ENCODE results near the gene MCM5. TPM values are rescaled to one million over a fixed set of nuclear protein-coding genes. Genes with fewer than 3 reads are reported as not detected.
"Not testable (repeated sequence)": the region's sequence is repeated elsewhere in the genome, so short reads cannot be mapped to it uniquely, and the experiment has no call there.

The MCM5 gene
- total RNA-seq, 1 donor from 2014 or later, result 25.7 TPM

- no peaks in the 10 kb centered on the region for H3K27me3 ChIP-seq (ENCODE audit: low read depth)
Observed at GRCh38 chr22:35457729-35458546, 58.0 kb downstream of the MCM5 start.

GRCh38 chr22:35458547-35459422 lies 58.8 kb downstream of the MCM5 start:
- Histone ChIP-seq H3K9me3 (no peaks in the 10 kb centered on the region), H3K4me3 (no peak overlapping the region), H3K27me3 (ENCODE audit: low read depth) (no peaks in the 10 kb centered on the region), H3K36me3 (no peaks in the 10 kb centered on the region), H3K27ac (no peak overlapping the region), H3K4me1 (no peaks in the 10 kb centered on the region)
- no peak for TF ChIP-seq CTCF (IDR thresholded peaks at IDR 0.05)
- ATAC-seq (peak in 1 of 2 donors; percentile 7), DNase-seq (no peak)
- intact Hi-C loops (cut with DNase I), result no loop called here

More at GRCh38 chr22:35457729-35458546, 58.0 kb downstream of the MCM5 start:
- H3K36me3 ChIP-seq, result no peaks in the 10 kb centered on the region
- no peak overlapping the region for H3K4me3 ChIP-seq
- intact Hi-C loops (cut with DNase I), result no loop called here
- peaks cover under 1% of the 10 kb centered on the region for H3K4me1 ChIP-seq
- TF ChIP-seq CTCF (IDR thresholded peaks at IDR 0.05), result no peak
- DNase-seq (no peak), ATAC-seq (no peak)
- H3K9me3 ChIP-seq, result no peaks in the 10 kb centered on the region
- H3K27ac ChIP-seq, result no peak overlapping the region

GRCh38 chr22:35459423-35459894 lies 59.5 kb downstream of the MCM5 start:
- Histone ChIP-seq H3K36me3 (no peaks in the 10 kb centered on the region), H3K9me3 (no peaks in the 10 kb centered on the region), H3K4me1 (no peaks in the 10 kb centered on the region), H3K4me3 (no peak overlapping the region), H3K27ac (no peak overlapping the region), H3K27me3 (ENCODE audit: low read depth) (no peaks in the 10 kb centered on the region)
- TF ChIP-seq CTCF (IDR thresholded peaks at IDR 0.05), result no peak
- intact Hi-C loops (cut with DNase I), result no loop called here
- ATAC-seq (no peak), DNase-seq (no peak)

- H3K9me3 ChIP-seq; DNase-seq; H3K27ac ChIP-seq; H3K4me3 ChIP-seq; H3K27me3 ChIP-seq (ENCODE audit: low read depth); intact Hi-C loops (cut with DNase I); H3K36me3 ChIP-seq; H3K4me1 ChIP-seq; ATAC-seq: not testable (repeated sequence)
Observed at GRCh38 chr22:35459976-35460375, 60.0 kb downstream of the MCM5 start.

GRCh38 chr22:35460688-35461087 lies 60.7 kb downstream of the MCM5 start:
- Histone ChIP-seq H3K27me3 (ENCODE audit: low read depth) (no peaks in the 10 kb centered on the region), H3K4me3 (no peak overlapping the region), H3K9me3 (no peaks in the 10 kb centered on the region), H3K4me1 (no peaks in the 10 kb centered on the region), H3K27ac (no peak overlapping the region), H3K36me3 (no peaks in the 10 kb centered on the region)
- intact Hi-C loops (cut with DNase I), result no loop called here
- TF ChIP-seq CTCF (IDR thresholded peaks at IDR 0.05), result no peak
- DNase-seq (no peak), ATAC-seq (no peak)

All from lower lobe of right lung (tissue), 2 donors.